Measurements from ENCODE around the gene FBP1. TPM values are rescaled to one million over a fixed set of nuclear protein-coding genes. Genes with fewer than 3 reads are reported as not detected.

The FBP1 gene
- total and polyA plus RNA-seq, 10 of the 15 experiments (the other 5 are each of a cell fraction or from before 2014, with no cell fraction given), result 0.11 to 0.38 (median 0.15) TPM; not detected in 7

- TF ChIP-seq ZNF687 (IDR thresholded peaks at IDR 0.05), result no peak
- no peak for TF ChIP-seq CUX1 (IDR thresholded peaks at IDR 0.05; ENCODE audit: insufficient replicate concordance, low read depth, low read length)
Measured at GRCh38 chr9:94655739-94656138, 16.4 kb upstream of the FBP1 start (continued).

Measured in GM12878 (cell line).